Liver (tissue), 3 donors: ENCODE data around the gene RNF175.

Source experiments
- EGR1 ChIP-seq, 2 donors: IDR thresholded peaks; 2 replicates each; pipeline ENCODE4 v1.6.1; 2016 to 2018; ENCODE audit warnings: antibody characterized with exemption in 2 of 2, low read depth in 2 of 2
- HNF4A ChIP-seq, 2 donors: conservative IDR thresholded peaks; 2 replicates each; pipeline ENCODE4 v1.6.1; 2016; ENCODE audit warnings: antibody characterized with exemption in 2 of 2, mild to moderate bottlenecking in 2 of 2
- TAF1 ChIP-seq: conservative IDR thresholded peaks from 2 replicates; pipeline ENCODE4 v1.6.1; 2016; ENCODE audit warnings: antibody characterized with exemption, mild to moderate bottlenecking
- TF ChIP-seq, protein P1 (sequence below): fragments of 150-350 bp; IDR thresholded peaks from 2 replicates; pipeline ENCODE4 v1.5.1; 2017; ENCODE audit warnings: improper control_type of control experiment, low read depth, low read length; ENCODE audit not compliant: missing input control
- donor health status: healthy.
- donor health status: healthy.

DNA sequence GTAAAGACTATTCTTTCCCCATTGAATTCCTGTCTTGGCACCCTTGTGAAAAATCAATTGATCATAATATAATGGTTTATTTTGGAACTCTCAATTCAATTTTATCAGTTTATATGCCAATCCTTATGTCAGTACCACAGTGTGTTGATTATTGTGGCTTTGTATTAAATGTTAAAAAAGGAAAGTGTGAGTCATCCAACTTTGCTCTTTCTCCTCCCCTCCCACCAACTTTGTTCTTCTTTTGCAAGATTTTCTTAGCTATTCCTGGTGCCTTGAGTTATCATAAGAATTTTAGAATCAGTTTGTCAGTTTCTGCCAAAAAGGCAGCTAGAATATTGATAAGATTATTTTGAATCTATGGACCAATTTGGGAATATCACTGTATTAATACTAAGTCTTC, 11.2 kb upstream of the RNF175 start:
- TF ChIP-seq, protein P1, sequence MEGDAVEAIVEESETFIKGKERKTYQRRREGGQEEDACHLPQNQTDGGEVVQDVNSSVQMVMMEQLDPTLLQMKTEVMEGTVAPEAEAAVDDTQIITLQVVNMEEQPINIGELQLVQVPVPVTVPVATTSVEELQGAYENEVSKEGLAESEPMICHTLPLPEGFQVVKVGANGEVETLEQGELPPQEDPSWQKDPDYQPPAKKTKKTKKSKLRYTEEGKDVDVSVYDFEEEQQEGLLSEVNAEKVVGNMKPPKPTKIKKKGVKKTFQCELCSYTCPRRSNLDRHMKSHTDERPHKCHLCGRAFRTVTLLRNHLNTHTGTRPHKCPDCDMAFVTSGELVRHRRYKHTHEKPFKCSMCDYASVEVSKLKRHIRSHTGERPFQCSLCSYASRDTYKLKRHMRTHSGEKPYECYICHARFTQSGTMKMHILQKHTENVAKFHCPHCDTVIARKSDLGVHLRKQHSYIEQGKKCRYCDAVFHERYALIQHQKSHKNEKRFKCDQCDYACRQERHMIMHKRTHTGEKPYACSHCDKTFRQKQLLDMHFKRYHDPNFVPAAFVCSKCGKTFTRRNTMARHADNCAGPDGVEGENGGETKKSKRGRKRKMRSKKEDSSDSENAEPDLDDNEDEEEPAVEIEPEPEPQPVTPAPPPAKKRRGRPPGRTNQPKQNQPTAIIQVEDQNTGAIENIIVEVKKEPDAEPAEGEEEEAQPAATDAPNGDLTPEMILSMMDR: no peak
- no peak for TF ChIP-seq HNF4A (conservative IDR thresholded peaks at IDR 0.05)
- TF ChIP-seq EGR1 (IDR thresholded peaks at IDR 0.05; ENCODE audit: low read depth in 2 of 2): no peak
- no peak for TF ChIP-seq TAF1
